IPS DF 4.7 (cell line): ENCODE measurements around the gene IL32.

Experiments used
- DNase-seq: peaks from one replicate; pipeline ENCODE4 v3.0.0-alpha.2; 2013; ENCODE audit warnings: low spot score; ENCODE audit errors: extremely low read depth

The IL32 gene

DNA sequence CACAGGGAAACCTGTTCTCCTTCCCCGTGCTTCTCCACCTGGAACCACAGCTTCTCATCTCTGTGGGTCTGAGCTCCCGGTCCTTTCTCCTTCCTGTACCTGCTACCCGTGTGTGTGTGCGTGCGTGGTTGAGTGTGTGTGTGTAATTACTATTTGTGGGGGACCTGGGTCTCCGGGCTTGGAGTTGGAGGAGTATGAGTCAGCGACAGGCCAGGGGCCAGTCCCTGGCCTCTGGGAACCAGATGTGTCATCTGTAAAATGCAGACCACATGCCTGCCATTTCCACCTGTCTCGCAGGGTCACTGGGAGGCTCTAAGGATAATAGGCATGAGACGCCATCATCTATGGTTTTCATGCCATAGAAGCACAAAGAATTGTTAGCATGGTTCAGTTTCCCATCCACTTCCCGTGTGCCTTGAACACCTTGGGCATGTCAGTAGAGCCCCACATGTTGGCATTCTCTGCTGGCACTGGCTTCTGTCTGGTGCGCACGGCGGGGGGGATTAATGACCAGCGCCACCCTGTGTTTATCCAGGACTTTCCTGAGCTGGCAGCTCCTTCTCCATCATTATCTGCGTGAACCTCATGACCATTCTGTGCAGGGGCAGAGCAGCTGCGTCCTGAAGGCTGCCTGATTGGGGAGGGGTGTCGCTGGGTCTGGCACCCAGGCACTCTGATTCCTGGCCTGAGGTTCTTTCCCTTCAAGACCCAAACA lies 48.5 kb downstream of the IL32 start:
- no peak for DNase-seq

GRCh38 chr16:3115003-3115402 lies 49.6 kb downstream of the IL32 start:
- DNase-seq, result no peak

GRCh38 chr16:3115561-3115960 lies 50.1 kb downstream of the IL32 start:
- DNase-seq, result no peak

- no peak for DNase-seq
Observed at GRCh38 chr16:3118204-3118790, 52.9 kb downstream of the IL32 start.

DNA sequence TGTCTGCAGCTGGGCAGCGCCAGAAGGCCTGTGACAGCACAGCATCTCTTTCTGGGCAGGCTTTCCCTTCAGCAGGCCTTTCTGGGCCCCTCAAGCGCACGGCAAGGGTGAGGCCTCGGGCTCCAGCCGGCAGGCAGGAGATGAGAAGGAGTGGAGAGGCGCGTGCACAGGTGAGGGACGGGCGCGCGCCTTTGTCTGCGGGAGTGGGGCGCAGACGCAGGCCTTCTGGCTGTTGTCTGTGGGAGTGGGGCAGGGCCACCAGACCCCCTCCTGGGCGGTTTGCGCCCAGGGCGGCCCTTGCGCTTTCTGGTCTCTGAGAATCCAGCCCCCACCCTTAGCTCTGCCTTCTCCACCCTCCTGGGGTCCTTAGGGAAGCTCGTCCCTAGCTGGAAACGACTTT lies 53.4 kb downstream of the IL32 start:
- no peak for DNase-seq
